HFFc6 (cell line): ENCODE data around the gene DLG1. TPM values are rescaled to one million over a fixed set of nuclear protein-coding genes. Genes with fewer than 3 reads are reported as not detected.

Experiments used
- DNase-seq: peaks from one replicate; pipeline ENCODE4 v3.0.0-alpha.2; 2018
- H3K27ac Mint-ChIP-seq: 2 replicates; pipeline ENCODE4 v1.8.0; 2020; ENCODE audit warnings: mild to moderate bottlenecking, mixed read lengths
- H3K27me3 Mint-ChIP-seq: 2 replicates; pipeline ENCODE4 v1.8.0; 2021; ENCODE audit warnings: mild to moderate bottlenecking, moderate library complexity, mixed read lengths; ENCODE audit not compliant: insufficient read depth
- H3K36me3 Mint-ChIP-seq: 2 replicates; pipeline ENCODE4 v1.8.0; 2021; ENCODE audit warnings: low read depth, mixed read lengths
- H3K4me1 Mint-ChIP-seq: 2 replicates; pipeline ENCODE4 v1.8.0; 2020; ENCODE audit warnings: low read depth, mixed read lengths
- H3K4me3 Mint-ChIP-seq: 2 replicates; pipeline ENCODE4 v1.8.0; 2020; ENCODE audit warnings: mild to moderate bottlenecking, moderate library complexity, mixed read lengths
- H3K9me3 Mint-ChIP-seq: 2 replicates; pipeline ENCODE4 v1.8.0; 2020; ENCODE audit warnings: mild to moderate bottlenecking, mixed read lengths
- CTCF ChIP-seq: fragments of 200-600 bp; sonication (generic); IDR thresholded peaks from 2 replicates; pipeline ENCODE4 v1.5.0; 2021; ENCODE audit warnings: antibody characterized with exemption, mild to moderate bottlenecking
- total RNA-seq, 6 experiments: library from RNA; stranded (reverse); fragmentation: NEBNext Ultra II Directional; extraction: Animal tissue kit (Norgen Biotek cat#: 25700); gene quantifications; 2 replicates in 1 of 6; 3 replicates in 5 of 6; pipeline ENCODE4 v1.2.3, GENCODE V29; 2021

The DLG1 gene
- total RNA-seq, 6 experiments from 2014 or later, result 64.8 to 82.5 (median 74.7) TPM

GRCh38 chr3:197024881-197025735, 273.3 kb downstream of the DLG1 start:
- no peak overlapping the region for H3K4me3 Mint-ChIP-seq
- H3K36me3 Mint-ChIP-seq, result no peaks in the 10 kb centered on the region
- no peaks in the 10 kb centered on the region for H3K9me3 Mint-ChIP-seq
- H3K4me1 Mint-ChIP-seq, result no peaks in the 10 kb centered on the region
- peaks cover 32% of the 10 kb centered on the region for H3K27me3 Mint-ChIP-seq
- TF ChIP-seq CTCF, result no peak
- no peak for DNase-seq
- H3K27ac Mint-ChIP-seq, result no peak overlapping the region

GRCh38 chr3:197023998-197024651, 274.3 kb downstream of the DLG1 start:
- H3K36me3 Mint-ChIP-seq, result no peaks in the 10 kb centered on the region
- no peaks in the 10 kb centered on the region for H3K4me1 Mint-ChIP-seq
- no peak overlapping the region for H3K27ac Mint-ChIP-seq
- TF ChIP-seq CTCF, result no peak
- H3K4me3 Mint-ChIP-seq, result no peak overlapping the region
- peaks cover 38% of the 10 kb centered on the region for H3K27me3 Mint-ChIP-seq
- no peak for DNase-seq
- H3K9me3 Mint-ChIP-seq, result no peaks in the 10 kb centered on the region

GRCh38 chr3:197023241-197023997, 275.0 kb downstream of the DLG1 start:
- H3K4me1 Mint-ChIP-seq, result no peaks in the 10 kb centered on the region
- no peak for DNase-seq

GRCh38 chr3:197022405-197023231, 275.8 kb downstream of the DLG1 start:
- Mint-ChIP-seq H3K9me3 (no peaks in the 10 kb centered on the region), H3K27me3 (peaks cover 38% of the 10 kb centered on the region), H3K4me1 (no peaks in the 10 kb centered on the region), H3K4me3 (no peak overlapping the region), H3K27ac (no peak overlapping the region), H3K36me3 (no peaks in the 10 kb centered on the region)
- DNase-seq, result no peak
- no peak for TF ChIP-seq CTCF

More at GRCh38 chr3:197023241-197023997, 275.0 kb downstream of the DLG1 start:
- H3K4me3 Mint-ChIP-seq, result no peak overlapping the region
- H3K27me3 Mint-ChIP-seq, result peaks cover 38% of the 10 kb centered on the region
- no peaks in the 10 kb centered on the region for H3K36me3 Mint-ChIP-seq
- no peak overlapping the region for H3K27ac Mint-ChIP-seq
- TF ChIP-seq CTCF, result no peak
- no peaks in the 10 kb centered on the region for H3K9me3 Mint-ChIP-seq
